HG03521 (cell line): Measurements from ENCODE around the gene SLC35F4.
"Not testable (repeated sequence)": the region's sequence is repeated elsewhere in the genome, so short reads cannot be mapped to it uniquely, and the experiment has no call there.

ENCODE experiments used
- ATAC-seq: cut with Tn5 transposase; IDR thresholded peaks from one replicate; pipeline ENCODE4 v1.9.1; 2021; ENCODE audit warnings: mild to moderate bottlenecking, moderate library complexity; ENCODE audit not compliant: unreplicated experiment

Gene SLC35F4

DNA sequence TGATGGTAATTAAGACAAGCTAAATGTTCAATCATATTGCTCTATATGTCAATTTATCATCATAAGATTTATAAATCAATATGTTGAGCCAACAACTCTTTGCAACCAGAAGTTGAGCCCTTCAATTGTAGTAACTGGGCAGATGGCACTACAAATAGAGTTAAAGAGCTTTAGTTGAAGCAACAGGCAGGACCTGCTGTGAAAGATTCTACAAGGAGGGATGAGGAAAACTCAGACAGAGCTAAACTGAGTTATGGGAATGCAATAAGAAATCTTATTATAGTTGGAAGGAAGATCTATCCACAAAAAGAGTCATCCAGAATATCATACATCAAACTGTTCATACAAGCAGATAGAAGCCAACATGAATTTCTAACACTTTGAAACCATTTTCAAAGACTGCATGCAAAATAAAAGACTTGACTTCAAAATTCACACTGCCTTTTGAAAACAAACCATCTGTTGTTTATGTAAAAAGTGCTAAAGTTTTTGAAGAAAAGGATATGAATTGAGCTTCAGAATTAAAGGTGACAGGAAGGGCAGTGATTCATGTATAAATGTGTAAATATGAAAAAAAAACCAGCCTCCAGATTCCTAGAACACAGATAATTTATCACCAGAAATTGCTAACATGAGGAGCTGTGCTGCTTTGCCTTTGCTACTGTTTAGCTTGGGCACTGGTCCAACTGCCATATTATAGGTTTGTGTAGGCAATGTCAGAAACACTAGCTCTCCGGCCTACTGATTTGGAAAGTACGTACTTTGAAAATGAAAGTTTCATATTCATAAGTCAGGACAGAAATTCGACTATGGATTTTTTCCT is 133.2 kb downstream of the SLC35F4 start:
- no peak for ATAC-seq

DNA sequence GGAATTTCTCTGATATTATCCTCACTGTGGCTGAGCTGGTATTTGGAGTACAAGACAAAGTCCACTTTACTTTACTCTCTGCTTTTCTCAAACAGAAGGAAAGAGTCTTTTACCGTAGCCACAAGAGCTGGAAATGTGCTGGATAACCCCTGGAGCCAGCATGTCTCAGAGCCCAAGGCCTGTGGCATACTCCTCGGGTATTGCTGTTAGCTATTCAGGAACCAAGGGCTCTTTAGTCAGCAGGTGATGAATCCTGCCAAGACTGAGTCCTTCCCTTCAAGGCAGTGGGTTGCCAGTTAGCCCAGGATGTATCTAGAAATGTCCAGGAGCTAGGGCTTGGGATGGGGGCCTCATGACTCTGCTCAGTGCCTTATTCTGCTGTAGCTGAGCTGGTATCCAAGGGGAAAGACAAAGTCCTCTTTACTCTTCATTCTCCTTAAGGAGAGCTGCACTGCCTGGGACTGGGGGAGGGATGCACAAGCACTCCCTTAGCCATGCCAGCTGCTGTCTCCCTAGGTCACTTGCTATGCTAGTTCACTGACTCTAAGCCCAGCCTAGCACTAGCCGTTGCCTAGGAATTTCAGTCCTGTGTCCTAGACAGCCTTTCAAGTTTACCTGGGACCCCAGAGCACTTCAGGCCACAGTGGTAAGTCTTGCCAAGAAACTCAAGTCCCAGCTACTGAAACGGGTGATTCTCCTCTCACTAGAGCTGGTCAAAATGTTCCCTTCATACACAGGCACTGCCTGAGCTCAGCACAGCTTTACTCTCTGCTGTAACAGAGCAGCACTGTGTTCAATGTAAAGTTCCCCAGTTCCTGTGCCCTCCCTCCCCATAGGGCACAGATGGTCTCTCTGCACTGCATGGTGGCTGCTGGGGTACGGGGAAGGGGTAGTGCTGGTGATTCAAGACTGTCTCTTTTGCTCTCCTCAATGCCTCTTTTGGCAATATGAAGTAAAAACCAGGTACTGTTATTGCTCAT is 136.4 kb downstream of the SLC35F4 start:
- ATAC-seq, result no peak

GRCh38 chr14:57725399-57726077 is 140.4 kb downstream of the SLC35F4 start:
- ATAC-seq, result no peak

- ATAC-seq, result not testable (repeated sequence)
Observed at GRCh38 chr14:57722141-57722540, 143.8 kb downstream of the SLC35F4 start.

- ATAC-seq, result no peak
Observed at GRCh38 chr14:57714487-57714931, 151.4 kb downstream of the SLC35F4 start.

- ATAC-seq, result no peak
Observed at GRCh38 chr14:57712698-57713097, 153.2 kb downstream of the SLC35F4 start.

DNA sequence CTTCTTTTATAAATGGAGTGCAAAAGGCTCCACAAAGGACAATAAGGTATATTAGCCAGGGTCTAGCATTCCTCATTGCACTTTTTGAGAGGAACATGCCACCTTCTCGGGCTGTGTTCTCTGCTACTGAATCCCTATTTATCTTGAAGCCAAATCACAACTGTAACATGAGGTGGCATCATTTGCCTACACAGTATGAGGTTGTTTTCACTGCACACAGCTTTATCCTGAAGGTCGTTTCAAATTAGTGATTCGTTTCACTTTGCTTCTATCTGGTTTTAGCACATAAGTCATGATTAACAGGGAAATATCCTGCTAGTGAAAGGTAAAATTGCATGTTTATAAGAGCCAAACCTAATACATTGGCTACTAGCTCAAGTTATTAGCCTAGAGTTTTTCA is 153.8 kb downstream of the SLC35F4 start:
- ATAC-seq, result no peak

DNA sequence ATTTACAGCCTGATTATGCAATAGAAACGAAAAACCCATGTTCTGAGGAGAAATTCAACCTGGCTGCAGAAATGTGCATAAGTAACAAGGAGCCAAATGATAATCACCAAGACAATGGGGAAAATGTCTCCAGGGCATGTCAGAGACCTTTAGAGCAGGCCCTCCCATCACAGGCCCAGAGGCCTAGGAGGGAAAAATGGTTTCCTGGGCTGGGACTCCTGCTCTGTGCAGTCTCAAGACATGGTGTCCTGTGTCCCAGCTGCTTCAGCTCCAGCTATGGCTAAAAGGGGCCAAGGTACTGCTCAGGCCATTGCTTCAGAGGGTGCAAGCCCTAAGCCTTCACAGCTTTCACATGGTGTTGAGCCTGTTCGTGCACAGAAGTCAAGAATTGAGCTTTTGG is 156.0 kb downstream of the SLC35F4 start:
- ATAC-seq, result no peak

- ATAC-seq, result not testable (repeated sequence)
Observed at GRCh38 chr14:57709086-57709485, 156.8 kb downstream of the SLC35F4 start.

DNA sequence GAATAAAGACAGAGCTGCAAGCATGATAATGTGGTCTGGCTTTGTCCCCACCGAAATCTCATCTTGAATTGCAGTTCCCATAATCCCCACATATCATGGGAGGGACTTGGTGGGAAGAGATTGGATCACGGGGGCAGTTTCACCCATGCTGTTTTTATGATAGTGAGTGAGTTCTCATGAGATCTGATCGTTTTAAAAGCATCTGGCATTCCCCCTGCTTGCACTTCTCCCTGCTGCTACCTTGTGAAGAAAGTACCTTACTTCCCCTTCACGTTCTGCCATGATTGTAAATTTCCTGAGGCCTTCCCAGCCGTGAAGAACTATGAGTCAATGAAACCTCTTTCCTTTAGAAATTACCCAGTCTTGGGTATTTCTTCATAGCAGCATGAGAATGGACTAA is 158.7 kb downstream of the SLC35F4 start:
- ATAC-seq, result no peak

- no peak for ATAC-seq
Observed at GRCh38 chr14:57704763-57705162, 161.1 kb downstream of the SLC35F4 start.

DNA sequence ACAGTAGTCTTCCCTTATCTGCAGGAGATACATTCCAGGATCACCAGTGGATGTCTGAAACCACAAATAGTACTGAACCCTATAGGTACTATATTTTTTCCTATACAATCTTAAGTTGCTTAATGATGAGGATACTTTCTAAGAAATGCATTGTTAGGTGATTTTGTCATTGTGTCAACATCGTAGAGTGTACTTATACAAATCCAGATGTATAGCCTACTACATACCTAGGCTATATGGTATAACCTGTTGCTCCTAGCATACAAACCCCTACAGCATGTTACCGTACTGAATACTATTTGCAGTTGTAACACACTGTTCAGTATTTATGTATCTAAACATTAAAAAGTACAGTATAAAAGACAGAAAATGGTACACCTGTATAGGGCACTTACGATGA is 165.9 kb downstream of the SLC35F4 start:
- no peak for ATAC-seq

GRCh38 chr14:57692671-57693070 is 173.2 kb downstream of the SLC35F4 start:
- no peak for ATAC-seq

DNA sequence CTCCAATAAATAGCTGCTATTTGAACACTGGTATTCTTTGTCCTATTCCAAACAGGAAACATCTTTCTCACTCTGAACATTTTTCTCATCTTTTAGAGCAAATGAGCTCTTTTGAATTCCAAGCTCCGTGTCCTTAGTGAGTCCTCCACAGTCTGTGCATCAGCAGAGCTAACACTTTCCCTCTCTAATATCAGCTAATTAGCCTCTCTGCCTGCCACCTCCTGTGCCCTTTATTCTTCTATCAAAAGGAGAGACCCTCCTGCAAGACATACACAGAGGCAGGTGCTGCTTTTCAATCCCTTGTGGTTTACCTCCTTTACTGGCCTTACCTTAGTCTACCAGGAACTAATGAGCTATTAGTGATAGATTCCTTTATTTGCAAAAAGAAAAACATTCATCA is 178.5 kb downstream of the SLC35F4 start:
- ATAC-seq, result no peak

- no peak for ATAC-seq
Observed at GRCh38 chr14:57686304-57686703, 179.6 kb downstream of the SLC35F4 start.

GRCh38 chr14:57671021-57671420 is 194.9 kb downstream of the SLC35F4 start:
- no peak for ATAC-seq

DNA sequence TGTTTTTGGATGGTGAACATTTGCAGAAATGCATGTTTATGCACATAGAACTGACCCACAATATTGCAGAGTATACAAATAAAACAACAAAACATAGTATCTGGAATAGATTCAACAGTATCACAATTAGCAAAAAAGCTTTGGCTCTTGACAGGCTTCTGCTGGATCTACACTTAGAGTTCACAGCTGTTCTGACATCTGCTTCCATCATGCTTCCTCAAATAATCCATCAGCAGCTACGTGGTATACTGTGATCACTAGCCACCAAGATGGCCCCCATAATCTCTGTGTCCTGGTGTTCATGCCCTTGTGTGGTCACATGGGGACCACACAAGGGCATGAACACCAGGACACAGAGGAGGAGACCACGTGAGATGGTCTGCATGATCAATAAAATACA is 205.7 kb downstream of the SLC35F4 start:
- no peak for ATAC-seq

DNA sequence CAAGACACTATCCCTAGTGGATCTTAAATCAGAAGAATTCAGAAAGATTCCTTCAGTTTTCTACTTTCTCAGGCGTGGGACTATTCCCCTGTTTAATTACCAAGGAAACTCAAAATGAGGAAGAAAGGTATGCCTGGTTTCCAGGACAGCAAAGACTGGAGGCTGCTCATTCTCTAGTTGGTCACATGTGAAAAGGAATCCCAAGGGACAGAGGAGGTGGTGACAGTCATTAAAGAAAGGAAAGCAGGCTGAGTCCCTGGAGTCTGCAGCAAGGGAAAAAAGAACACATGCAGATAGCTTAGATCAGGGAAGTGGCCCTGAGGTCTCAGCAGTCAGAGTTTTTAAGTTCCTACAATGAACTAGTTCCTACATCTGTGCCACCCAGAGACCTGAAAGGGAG is 206.8 kb downstream of the SLC35F4 start:
- ATAC-seq, result no peak

DNA sequence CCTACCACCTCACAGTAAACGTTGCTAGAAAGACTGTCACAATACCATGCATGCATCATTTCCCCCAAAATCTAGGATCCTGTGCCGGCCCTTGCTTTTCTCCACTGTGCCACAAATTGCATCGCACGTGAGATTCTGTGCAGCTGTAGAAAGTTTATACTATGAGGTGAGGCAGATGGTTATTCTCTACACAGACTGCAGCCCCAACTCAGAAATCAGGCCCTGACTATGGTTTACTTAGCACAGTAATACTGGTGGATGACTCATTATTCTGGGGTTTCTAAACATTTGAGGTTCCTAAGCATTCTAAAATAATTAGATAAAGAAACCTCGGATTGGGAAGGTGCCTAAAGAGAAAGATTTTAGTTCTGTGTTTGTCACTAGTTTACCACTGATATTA is 208.4 kb downstream of the SLC35F4 start:
- ATAC-seq, result no peak

DNA sequence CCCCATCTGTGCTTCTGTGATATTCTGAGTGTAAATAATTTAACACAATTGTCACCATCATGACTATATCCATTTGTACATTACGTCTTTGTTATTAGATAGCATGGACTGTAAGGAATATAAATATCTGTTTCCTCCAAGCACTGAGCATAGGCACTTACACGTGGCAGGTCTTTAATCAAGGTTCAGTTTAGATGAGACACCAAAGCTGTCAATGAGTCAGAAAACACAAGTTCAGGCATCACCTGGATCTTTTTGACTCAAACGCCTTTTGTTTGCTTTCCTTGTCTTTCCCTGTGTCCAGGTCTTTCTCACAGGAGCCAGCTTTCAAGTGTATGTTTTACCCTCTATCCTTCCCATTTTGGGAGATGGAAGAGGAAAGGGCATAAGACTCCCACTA is 209.0 kb downstream of the SLC35F4 start:
- ATAC-seq, result no peak

DNA sequence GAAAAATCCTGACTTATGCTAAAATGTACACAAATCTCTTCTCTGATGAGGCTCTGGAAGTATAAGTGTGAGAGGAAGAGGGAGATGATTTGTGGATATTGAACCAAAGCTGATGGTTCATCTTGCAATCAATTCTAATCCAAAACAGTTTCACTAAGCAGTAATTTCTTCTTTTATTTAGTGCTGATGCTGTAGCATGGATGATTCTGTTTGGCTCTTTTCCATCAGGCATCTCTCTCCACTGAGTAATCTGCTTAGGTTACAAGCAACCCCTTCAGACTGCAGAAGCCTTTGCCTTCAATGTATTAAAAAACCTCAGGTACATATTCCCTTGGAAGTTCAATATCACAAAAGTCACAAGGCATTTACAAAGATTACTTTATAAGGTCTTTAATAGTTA is 213.1 kb downstream of the SLC35F4 start:
- ATAC-seq, result no peak
